ENCODE measurements around the gene HEMK1. TPM values are rescaled to one million over a fixed set of nuclear protein-coding genes. Genes with fewer than 3 reads are reported as not detected.

HEMK1 gene
- total RNA-seq, 2 experiments from 2014 or later: 97.1 to 101 TPM

- intact Hi-C loops (cut with micrococcal nuclease): no loop called here
- peaks cover 53% of the 10 kb centered on the region for H3K36me3 Mint-ChIP-seq (ENCODE audit: low read depth)
- H3K27ac Mint-ChIP-seq: no peak overlapping the region
- no peaks in the 10 kb centered on the region for H3K9me3 Mint-ChIP-seq
- no peak overlapping the region for H3K4me3 Mint-ChIP-seq
- no peaks in the 10 kb centered on the region for H3K27me3 Mint-ChIP-seq
- H3K4me1 Mint-ChIP-seq (ENCODE audit: low read depth): peaks cover 4% of the 10 kb centered on the region
- TF ChIP-seq, protein P1, sequence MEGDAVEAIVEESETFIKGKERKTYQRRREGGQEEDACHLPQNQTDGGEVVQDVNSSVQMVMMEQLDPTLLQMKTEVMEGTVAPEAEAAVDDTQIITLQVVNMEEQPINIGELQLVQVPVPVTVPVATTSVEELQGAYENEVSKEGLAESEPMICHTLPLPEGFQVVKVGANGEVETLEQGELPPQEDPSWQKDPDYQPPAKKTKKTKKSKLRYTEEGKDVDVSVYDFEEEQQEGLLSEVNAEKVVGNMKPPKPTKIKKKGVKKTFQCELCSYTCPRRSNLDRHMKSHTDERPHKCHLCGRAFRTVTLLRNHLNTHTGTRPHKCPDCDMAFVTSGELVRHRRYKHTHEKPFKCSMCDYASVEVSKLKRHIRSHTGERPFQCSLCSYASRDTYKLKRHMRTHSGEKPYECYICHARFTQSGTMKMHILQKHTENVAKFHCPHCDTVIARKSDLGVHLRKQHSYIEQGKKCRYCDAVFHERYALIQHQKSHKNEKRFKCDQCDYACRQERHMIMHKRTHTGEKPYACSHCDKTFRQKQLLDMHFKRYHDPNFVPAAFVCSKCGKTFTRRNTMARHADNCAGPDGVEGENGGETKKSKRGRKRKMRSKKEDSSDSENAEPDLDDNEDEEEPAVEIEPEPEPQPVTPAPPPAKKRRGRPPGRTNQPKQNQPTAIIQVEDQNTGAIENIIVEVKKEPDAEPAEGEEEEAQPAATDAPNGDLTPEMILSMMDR (IDR thresholded peaks at IDR 0.05): no peak
- ChIA-PET POLR2A (no interaction called here), CTCF (interaction anchor here (2.9 kb wide), 1 partner anchor 28 kb away, joined by 10 read pairs; the partner anchor contains the start of gene MAPKAPK3)
- DNase-seq (no peak), ATAC-seq (no peak)
Measured at GRCh38 chr3:50644561-50644960, 75.2 kb downstream of the HEMK1 start.

DNA sequence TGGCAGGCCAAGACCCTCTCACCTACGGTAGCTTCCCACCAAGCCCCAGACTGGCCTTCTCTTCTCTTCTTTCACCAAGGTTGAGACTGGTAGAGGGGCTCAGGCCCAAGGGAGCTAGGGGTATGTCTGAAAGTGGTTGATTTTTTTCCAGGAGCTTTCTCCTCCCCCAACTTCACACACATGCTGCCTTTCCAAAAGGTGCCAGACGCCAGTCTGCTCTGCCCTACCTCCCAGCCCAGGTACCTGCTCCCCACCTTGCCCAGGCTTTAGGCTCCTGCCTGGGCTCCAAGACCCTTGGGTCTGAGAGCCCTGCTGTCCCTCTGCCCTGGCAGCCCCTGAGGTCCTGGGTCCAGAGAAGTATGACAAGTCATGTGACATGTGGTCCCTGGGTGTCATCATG, 76.1 kb downstream of the HEMK1 start:
- intact Hi-C loops (cut with micrococcal nuclease): no loop called here
- no peaks in the 10 kb centered on the region for H3K9me3 Mint-ChIP-seq
- no peaks in the 10 kb centered on the region for H3K27me3 Mint-ChIP-seq
- ChIA-PET POLR2A (interaction anchor here (0.6 to 0.7 kb wide), 2 partner anchors 68 to 241 kb away, joined by 3 read pairs; no protein-coding TSS in a partner anchor), CTCF (interaction anchor here (2.9 kb wide), 1 partner anchor 29 kb away, joined by 10 read pairs; the partner anchor contains the start of gene MAPKAPK3)
- H3K4me3 Mint-ChIP-seq: no peak overlapping the region
- peaks cover 50% of the 10 kb centered on the region for H3K36me3 Mint-ChIP-seq (ENCODE audit: low read depth)
- TF ChIP-seq, protein P1 (IDR thresholded peaks at IDR 0.05): no peak
- peaks cover 7% of the 10 kb centered on the region for H3K4me1 Mint-ChIP-seq (ENCODE audit: low read depth)
- peak overlapping the region; percentile 20 for H3K27ac Mint-ChIP-seq
- ATAC-seq (no peak), DNase-seq (no peak)

Other genes starting within 250 kb of the HEMK1 start
- 1 to 10 TPM; 3.9 to 4.1 TPM for gene HYAL2, start 246.8 kb upstream of the HEMK1 start, total RNA-seq
- gene TUSC2, start 241.3 kb upstream of the HEMK1 start, total RNA-seq: 10 to 100 TPM; 16.7 to 19.5 TPM
- 10 to 100 TPM; 75.8 to 76.5 TPM for gene RASSF1, start 228.7 kb upstream of the HEMK1 start, total RNA-seq
- 1 to 10 TPM; 1.5 to 2.6 TPM for gene ZMYND10, start 223.8 kb upstream of the HEMK1 start, total RNA-seq
- gene NPRL2, start 218.7 kb upstream of the HEMK1 start, total RNA-seq: 10 to 100 TPM; 41.3 to 44.7 TPM
- gene CYB561D2, start 218.7 kb upstream of the HEMK1 start, total RNA-seq: 10 to 100 TPM; 17.1 to 18.2 TPM
- gene TMEM115, start 210.0 kb upstream of the HEMK1 start, total RNA-seq: 10 to 100 TPM; 15.2 to 16.8 TPM
- 1 to 10 TPM; 1.6 to 2.1 TPM for gene CACNA2D2, start 65.9 kb upstream of the HEMK1 start, total RNA-seq
- gene C3orf18, start 1.8 kb upstream of the HEMK1 start, total RNA-seq: 10 to 100 TPM; 37.9 to 41.3 TPM
- 100 to 1,000 TPM; 307 to 308 TPM for gene CISH, start 42.3 kb downstream of the HEMK1 start, total RNA-seq
- gene MAPKAPK3, start 47.6 kb downstream of the HEMK1 start, total RNA-seq: 100 to 1,000 TPM; 204 to 205 TPM
- gene DOCK3, start 105.4 kb downstream of the HEMK1 start, total RNA-seq: 1 to 10 TPM; 3.6 to 4.2 TPM